Activated naive CD4-positive, alpha-beta T cell treated with anti-CD3 and anti-CD28 coated beads for 36 hours (primary cell): ENCODE measurements around the gene LRCH1. TPM values are rescaled to one million over a fixed set of nuclear protein-coding genes. Genes with fewer than 3 reads are reported as not detected.
"Not testable (repeated sequence)": the region's sequence is repeated elsewhere in the genome, so short reads cannot be mapped to it uniquely, and the experiment has no call there.

Experiments used
- CTCF ChIA-PET: fragments of 350-600 bp; sonication (Branson Sonifier 250); formaldehyde crosslinking; loops from one replicate; lab custom pipeline; 2021; ENCODE audit warnings: antibody characterized with exemption; lab: Charles Lee
- DNase-seq: peaks from one replicate; pipeline ENCODE4 v3.0.0-alpha.2; 2020
- H3K27ac Mint-ChIP-seq: one replicate; pipeline ENCODE4 v1.8.0; 2021; ENCODE audit warnings: mild to moderate bottlenecking, mixed read lengths
- H3K27me3 Mint-ChIP-seq: one replicate; pipeline ENCODE4 v1.8.0; 2021; ENCODE audit warnings: low read depth, mixed read lengths
- H3K36me3 Mint-ChIP-seq: one replicate; pipeline ENCODE4 v1.8.0; 2021; ENCODE audit warnings: low read depth, mixed read lengths
- H3K4me1 Mint-ChIP-seq: one replicate; pipeline ENCODE4 v1.8.0; 2021; ENCODE audit warnings: low read depth, mixed read lengths
- H3K4me3 Mint-ChIP-seq: one replicate; pipeline ENCODE4 v1.8.0; 2021; ENCODE audit warnings: mild to moderate bottlenecking, moderate library complexity, mixed read lengths
- H3K9me3 Mint-ChIP-seq: one replicate; pipeline ENCODE4 v1.8.0; 2021; ENCODE audit warnings: mixed read lengths
- intact Hi-C: fragments of 100-400 bp; cut with micrococcal nuclease; formaldehyde crosslinking; loops from one replicate; pipeline ENCODE4 v1.15.1; 2023
- total RNA-seq, 2 experiments: library from RNA; stranded (reverse); gene quantifications; one replicate each; pipeline ENCODE4 v1.2.3, GENCODE V29; 2021

The LRCH1 gene
- total RNA-seq, result 10 to 100 TPM; 14.6 to 15.1 TPM

- intact Hi-C loops, result loop anchor here (5.0 kb wide), 2 partner anchors 371 to 1211 kb away; partner anchors contain the start of genes LCP1 and TPT1
- Mint-ChIP-seq H3K27ac (peak within 1 kb of the TSS; percentile 86), H3K4me3 (peak within 1 kb of the TSS; percentile 91)
Measured at GRCh38 chr13:46552889-46553520, at the start of gene LRCH1. TSS of gene LRCH1 (plus strand) at chr13:46553170. CDS start at chr13:46553397, 227 bp downstream.

GRCh38 chr13:46504036-46504435, 48.9 kb upstream of the LRCH1 start:
- H3K36me3 Mint-ChIP-seq, result no peaks in the 10 kb centered on the region
- no peak for DNase-seq
- H3K4me3 Mint-ChIP-seq, result no peak overlapping the region
- no peaks in the 10 kb centered on the region for H3K4me1 Mint-ChIP-seq
- H3K27me3 Mint-ChIP-seq, result no peaks in the 10 kb centered on the region
- no peaks in the 10 kb centered on the region for H3K9me3 Mint-ChIP-seq
- no peak overlapping the region for H3K27ac Mint-ChIP-seq
- CTCF ChIA-PET, result interaction anchor here (1.0 kb wide), 1 partner anchor 48 kb away, joined by 3 read pairs; no protein-coding TSS in a partner anchor
- intact Hi-C loops, result no loop called here

More at GRCh38 chr13:46552889-46553520, at the start of gene LRCH1:
- Mint-ChIP-seq H3K27me3 (no peaks in the 10 kb centered on the region), H3K9me3 (no peaks in the 10 kb centered on the region), H3K36me3 (no peaks in the 10 kb centered on the region), H3K4me1 (peaks cover 36% of the 10 kb centered on the region)
- DNase-seq, result peak; percentile 91
- CTCF ChIA-PET, result interaction anchor here (0.8 to 3.0 kb wide), 12 partner anchors 25 to 169 kb away, joined by 3 to 48 read pairs (median 8); no protein-coding TSS in a partner anchor

GRCh38 chr13:46507981-46508380, 45.0 kb upstream of the LRCH1 start:
- Mint-ChIP-seq H3K9me3 (no peaks in the 10 kb centered on the region), H3K27me3 (no peaks in the 10 kb centered on the region), H3K27ac (no peak overlapping the region), H3K4me3 (no peak overlapping the region), H3K36me3 (no peaks in the 10 kb centered on the region), H3K4me1 (no peaks in the 10 kb centered on the region)
- intact Hi-C loops, result no loop called here
- CTCF ChIA-PET, result interaction anchor here (1.6 kb wide), 1 partner anchor 44 kb away, joined by 3 read pairs; no protein-coding TSS in a partner anchor
- DNase-seq, result no peak

- no peak overlapping the region for H3K4me3 Mint-ChIP-seq
- H3K4me1 Mint-ChIP-seq, result no peaks in the 10 kb centered on the region
- intact Hi-C loops, result no loop called here
- H3K36me3 Mint-ChIP-seq, result no peaks in the 10 kb centered on the region
- CTCF ChIA-PET, result interaction anchor here (0.9 kb wide), 1 partner anchor 42 kb away, joined by 3 read pairs; no protein-coding TSS in a partner anchor
- DNase-seq, result no peak
- no peaks in the 10 kb centered on the region for H3K9me3 Mint-ChIP-seq
- no peak overlapping the region for H3K27ac Mint-ChIP-seq
- H3K27me3 Mint-ChIP-seq, result no peaks in the 10 kb centered on the region
Measured at GRCh38 chr13:46509981-46510380, 43.0 kb upstream of the LRCH1 start.

- Mint-ChIP-seq H3K27me3 (peaks cover 4% of the 10 kb centered on the region), H3K9me3 (no peaks in the 10 kb centered on the region), H3K36me3 (no peaks in the 10 kb centered on the region), H3K27ac (no peak overlapping the region), H3K4me3 (no peak overlapping the region), H3K4me1 (no peaks in the 10 kb centered on the region)
- no peak for DNase-seq
- intact Hi-C loops, result no loop called here
- CTCF ChIA-PET, result no interaction called here
Measured at GRCh38 chr13:46515803-46516202, 37.2 kb upstream of the LRCH1 start.

GRCh38 chr13:46516599-46517338, 36.2 kb upstream of the LRCH1 start:
- no peak for DNase-seq
- CTCF ChIA-PET, result no interaction called here
- no peaks in the 10 kb centered on the region for H3K36me3 Mint-ChIP-seq
- intact Hi-C loops, result no loop called here
- H3K9me3 Mint-ChIP-seq, result no peaks in the 10 kb centered on the region
- peaks cover 4% of the 10 kb centered on the region for H3K27me3 Mint-ChIP-seq
- no peaks in the 10 kb centered on the region for H3K4me1 Mint-ChIP-seq
- no peak overlapping the region for H3K27ac Mint-ChIP-seq
- no peak overlapping the region for H3K4me3 Mint-ChIP-seq

GRCh38 chr13:46517748-46518147, 35.2 kb upstream of the LRCH1 start:
- intact Hi-C loops, CTCF ChIA-PET, H3K9me3 Mint-ChIP-seq: not testable (repeated sequence)

GRCh38 chr13:46519182-46519581, 33.8 kb upstream of the LRCH1 start:
- DNase-seq, result no peak
- Mint-ChIP-seq H3K4me1 (no peaks in the 10 kb centered on the region), H3K27ac (no peak overlapping the region), H3K36me3 (no peaks in the 10 kb centered on the region), H3K4me3 (no peak overlapping the region), H3K9me3 (no peaks in the 10 kb centered on the region), H3K27me3 (peaks cover 6% of the 10 kb centered on the region)
- intact Hi-C loops, result no loop called here
- CTCF ChIA-PET, result no interaction called here

More at GRCh38 chr13:46517748-46518147, 35.2 kb upstream of the LRCH1 start:
- not testable (repeated sequence) for H3K36me3 Mint-ChIP-seq, H3K27ac Mint-ChIP-seq, DNase-seq, H3K4me1 Mint-ChIP-seq, H3K27me3 Mint-ChIP-seq, H3K4me3 Mint-ChIP-seq

GRCh38 chr13:46520166-46520565, 32.8 kb upstream of the LRCH1 start:
- no peak overlapping the region for H3K4me3 Mint-ChIP-seq
- H3K4me1 Mint-ChIP-seq, result no peaks in the 10 kb centered on the region
- intact Hi-C loops, result no loop called here
- no peak overlapping the region for H3K27ac Mint-ChIP-seq
- peaks cover 6% of the 10 kb centered on the region for H3K27me3 Mint-ChIP-seq
- no peak for DNase-seq
- CTCF ChIA-PET, result interaction anchor here (0.6 to 0.9 kb wide), 2 partner anchors 32 to 958 kb away, joined by 3 to 4 read pairs; no protein-coding TSS in a partner anchor
- H3K9me3 Mint-ChIP-seq, result no peaks in the 10 kb centered on the region
- H3K36me3 Mint-ChIP-seq, result no peaks in the 10 kb centered on the region

GRCh38 chr13:46521486-46521885, 31.5 kb upstream of the LRCH1 start:
- peaks cover 4% of the 10 kb centered on the region for H3K27me3 Mint-ChIP-seq
- H3K9me3 Mint-ChIP-seq, result no peaks in the 10 kb centered on the region
- H3K4me1 Mint-ChIP-seq, result no peaks in the 10 kb centered on the region
- no peak overlapping the region for H3K27ac Mint-ChIP-seq
- DNase-seq, result no peak
- H3K4me3 Mint-ChIP-seq, result no peak overlapping the region
- CTCF ChIA-PET, result no interaction called here
- intact Hi-C loops, result no loop called here
- no peaks in the 10 kb centered on the region for H3K36me3 Mint-ChIP-seq

GRCh38 chr13:46521921-46522747, 30.8 kb upstream of the LRCH1 start:
- H3K27me3 Mint-ChIP-seq, result peaks cover 4% of the 10 kb centered on the region
- H3K4me1 Mint-ChIP-seq, result no peaks in the 10 kb centered on the region
- no peaks in the 10 kb centered on the region for H3K36me3 Mint-ChIP-seq
- no peaks in the 10 kb centered on the region for H3K9me3 Mint-ChIP-seq
- intact Hi-C loops, result no loop called here
- no peak for DNase-seq
- H3K27ac Mint-ChIP-seq, result no peak overlapping the region
- CTCF ChIA-PET, result interaction anchor here (0.6 kb wide), 1 partner anchor 245 kb away, joined by 3 read pairs; no protein-coding TSS in a partner anchor
- no peak overlapping the region for H3K4me3 Mint-ChIP-seq

GRCh38 chr13:46522748-46523030, 30.3 kb upstream of the LRCH1 start:
- peaks cover 4% of the 10 kb centered on the region for H3K27me3 Mint-ChIP-seq
- no peaks in the 10 kb centered on the region for H3K36me3 Mint-ChIP-seq
- DNase-seq, result no peak
- intact Hi-C loops, result no loop called here
- H3K9me3 Mint-ChIP-seq, result no peaks in the 10 kb centered on the region
- H3K4me3 Mint-ChIP-seq, result no peak overlapping the region
- no peaks in the 10 kb centered on the region for H3K4me1 Mint-ChIP-seq
- H3K27ac Mint-ChIP-seq, result no peak overlapping the region
- CTCF ChIA-PET, result interaction anchor here (0.6 to 0.7 kb wide), 2 partner anchors 198 to 244 kb away, joined by 3 read pairs; no protein-coding TSS in a partner anchor
